Activated T-cell treated with anti-CD3 and anti-CD28 coated beads, Interleukin-2, amount 50 U/mL, for 72 hours (primary cell): ENCODE data around the gene SCD5. TPM values are rescaled to one million over a fixed set of nuclear protein-coding genes. Genes with fewer than 3 reads are reported as not detected.

ENCODE experiments used
- ATAC-seq, 2 donors: fragments of 150-1000 bp; cut with Tn5 transposase; replicated peaks in 1 of 2; 2 replicates each; pipeline ENCODE4 v1.10.0; 2021; ENCODE audit warnings: moderate library complexity in 2 of 2, mild to moderate bottlenecking in 1 of 2
- DNase-seq, 2 donors: peaks; one replicate each; pipeline ENCODE4 v3.0.0; 2021 to 2022; ENCODE audit warnings: mixed read lengths in 1 of 2
- H3K27ac Mint-ChIP-seq: one replicate; pipeline ENCODE4 v1.8.0; 2022; ENCODE audit warnings: mild to moderate bottlenecking, moderate library complexity, mixed read lengths
- H3K27me3 Mint-ChIP-seq: one replicate; pipeline ENCODE4 v1.8.0; 2022; ENCODE audit warnings: low read depth, mixed read lengths
- H3K36me3 Mint-ChIP-seq, 2 donors: one replicate each; pipeline ENCODE4 v1.8.0; 2022; ENCODE audit warnings: mixed read lengths in 2 of 2, mild to moderate bottlenecking in 1 of 2; ENCODE audit not compliant: insufficient read depth in 2 of 2
- H3K4me1 Mint-ChIP-seq: one replicate; pipeline ENCODE4 v1.8.0; 2022; ENCODE audit warnings: low read depth, mixed read lengths
- H3K4me3 Mint-ChIP-seq, 2 donors: one replicate each; pipeline ENCODE4 v1.8.0; 2022; ENCODE audit warnings: mild to moderate bottlenecking in 2 of 2, mixed read lengths in 2 of 2, moderate library complexity in 2 of 2
- H3K9me3 Mint-ChIP-seq, 2 donors: one replicate each; pipeline ENCODE4 v1.8.0; 2022; ENCODE audit warnings: mixed read lengths in 2 of 2
- total RNA-seq, 2 donors: library from RNA; stranded (reverse); gene quantifications; one replicate each; pipeline ENCODE4 v1.2.3, GENCODE V29; 2022

Gene SCD5
- total RNA-seq, 2 donors from 2014 or later: 1.5 to 1.6 TPM

DNA sequence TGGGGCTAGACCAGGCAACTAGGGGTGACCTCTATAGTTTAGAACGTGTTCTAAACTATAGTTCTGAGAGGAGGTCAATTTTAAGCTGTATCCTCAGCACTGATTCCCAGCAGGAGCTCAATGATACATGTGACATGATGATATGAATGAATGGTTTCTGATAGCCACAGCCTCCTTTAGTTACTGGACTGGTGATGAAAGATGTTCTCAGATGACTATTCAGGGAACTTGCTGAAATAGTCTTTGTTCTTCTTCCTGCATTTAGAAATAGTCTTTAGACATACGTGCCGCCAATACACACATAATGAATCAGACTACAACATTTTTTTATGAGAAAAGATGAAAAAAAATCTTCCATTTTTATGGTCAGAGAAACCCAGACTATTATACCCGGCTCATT lies 120.5 kb downstream of the SCD5 start:
- no peaks in the 10 kb centered on the region for H3K9me3 Mint-ChIP-seq

DNA sequence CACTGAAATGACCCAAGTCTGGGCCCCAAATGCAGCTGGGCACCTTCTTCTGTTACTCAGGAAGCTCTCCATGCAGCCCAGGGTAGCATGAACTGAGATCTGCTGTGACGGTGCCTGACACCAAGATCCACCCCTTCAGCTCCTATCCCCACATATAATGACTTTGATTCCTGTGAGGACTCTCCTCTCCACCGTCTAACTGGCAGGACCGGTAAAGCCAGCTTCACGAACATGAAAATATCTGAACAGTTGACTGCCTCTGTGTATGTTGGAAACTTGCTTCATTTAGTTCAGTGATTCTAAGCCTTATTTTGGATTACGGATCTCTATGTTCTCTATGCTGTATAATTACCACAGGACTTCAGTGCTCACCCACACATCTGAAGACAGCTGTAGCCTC lies 121.3 kb downstream of the SCD5 start:
- ATAC-seq (no peak), DNase-seq (no peak)
- no peak overlapping the region for H3K4me3 Mint-ChIP-seq
- no peaks in the 10 kb centered on the region for H3K9me3 Mint-ChIP-seq
- peaks cover 6% of the 10 kb centered on the region for H3K27me3 Mint-ChIP-seq
- H3K4me1 Mint-ChIP-seq: no peaks in the 10 kb centered on the region
- H3K36me3 Mint-ChIP-seq: no peaks in the 10 kb centered on the region
- no peak overlapping the region for H3K27ac Mint-ChIP-seq

More for the DNA sequence above, 120.5 kb downstream of the SCD5 start:
- Mint-ChIP-seq H3K27me3 (peaks cover 6% of the 10 kb centered on the region), H3K4me1 (no peaks in the 10 kb centered on the region), H3K27ac (no peak overlapping the region), H3K36me3 (no peaks in the 10 kb centered on the region), H3K4me3 (no peak overlapping the region)
- no peak for DNase-seq
- no peak for ATAC-seq

DNA sequence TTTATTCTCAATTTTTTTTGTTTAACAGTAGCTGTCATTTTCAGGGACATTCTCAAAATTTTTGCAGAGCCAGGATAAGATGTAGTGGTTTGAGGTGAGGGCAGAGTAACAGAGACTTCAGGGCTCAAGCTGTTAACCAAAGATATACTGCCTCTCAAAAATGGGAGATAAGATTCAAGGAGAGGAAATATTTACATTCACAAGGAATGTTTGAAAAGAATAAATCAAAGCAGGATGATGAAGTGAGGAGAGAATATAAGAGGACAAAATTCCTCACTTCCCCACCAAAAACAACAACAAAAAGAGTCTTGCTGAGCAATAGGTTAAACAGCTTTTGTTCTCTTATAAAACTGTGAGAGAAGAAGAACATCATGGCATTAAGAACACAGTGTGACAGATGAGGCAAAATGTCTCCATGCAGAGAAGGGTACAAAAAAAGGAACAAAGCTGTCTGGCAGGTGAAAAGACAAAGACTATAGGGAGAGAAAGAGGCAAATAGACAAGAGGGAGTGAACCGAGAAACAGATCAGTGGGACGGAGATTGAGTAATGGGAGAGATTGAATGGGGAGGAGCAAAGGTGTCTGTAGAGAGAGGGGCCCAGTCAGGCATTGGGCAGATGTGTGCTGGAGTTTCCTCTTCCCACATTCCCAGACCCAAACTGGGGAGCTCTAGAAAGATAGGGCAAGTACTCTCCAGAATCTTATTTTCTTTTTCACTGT lies 130.7 kb downstream of the SCD5 start:
- Mint-ChIP-seq H3K9me3 (peaks cover 5 to 8% of the 10 kb centered on the region in 2 donors), H3K27ac (no peak overlapping the region), H3K36me3 (peaks cover 5 to 6% of the 10 kb centered on the region in 2 donors), H3K27me3 (peaks cover 15% of the 10 kb centered on the region), H3K4me1 (no peaks in the 10 kb centered on the region), H3K4me3 (no peak overlapping the region)
- DNase-seq: no peak
- no peak for ATAC-seq

DNA sequence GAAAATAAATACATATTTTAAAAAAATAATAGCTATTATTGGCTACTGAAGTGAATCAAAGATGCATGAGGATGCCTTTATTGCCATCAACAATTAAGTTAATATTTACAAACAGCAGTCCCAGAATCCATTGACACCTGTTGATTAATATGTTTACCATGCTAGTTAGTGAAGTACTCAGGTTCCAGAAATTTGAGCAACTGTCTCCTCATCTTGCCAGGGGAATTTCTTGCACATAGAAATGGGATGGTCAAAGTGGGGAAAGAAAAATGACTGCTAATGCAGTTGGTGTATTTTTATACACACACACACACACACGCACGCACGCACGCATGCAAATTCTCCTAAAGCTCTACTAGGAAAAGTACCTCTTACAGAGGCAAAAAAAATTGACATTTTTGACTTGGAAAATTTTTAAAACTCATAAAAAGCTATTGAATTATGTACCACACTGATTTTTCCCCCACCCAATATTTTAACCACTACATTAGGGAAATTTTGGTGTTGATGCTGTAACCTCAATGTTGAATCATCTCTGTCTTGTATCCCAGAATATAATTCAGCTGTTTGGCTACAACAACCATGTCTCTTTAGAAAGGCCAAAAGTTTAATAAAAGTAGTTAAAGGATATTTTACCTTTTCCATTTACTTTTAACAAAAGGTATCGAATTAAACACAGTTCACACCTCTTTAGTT lies 131.5 kb downstream of the SCD5 start:
- no peak overlapping the region for H3K27ac Mint-ChIP-seq
- H3K4me1 Mint-ChIP-seq: no peaks in the 10 kb centered on the region
- H3K36me3 Mint-ChIP-seq: peaks cover 5 to 6% of the 10 kb centered on the region in 2 donors
- peaks cover 15% of the 10 kb centered on the region for H3K27me3 Mint-ChIP-seq
- DNase-seq (no peak), ATAC-seq (no peak)
- H3K4me3 Mint-ChIP-seq: no peak overlapping the region
- peaks cover 5 to 8% of the 10 kb centered on the region in 2 donors for H3K9me3 Mint-ChIP-seq

DNA sequence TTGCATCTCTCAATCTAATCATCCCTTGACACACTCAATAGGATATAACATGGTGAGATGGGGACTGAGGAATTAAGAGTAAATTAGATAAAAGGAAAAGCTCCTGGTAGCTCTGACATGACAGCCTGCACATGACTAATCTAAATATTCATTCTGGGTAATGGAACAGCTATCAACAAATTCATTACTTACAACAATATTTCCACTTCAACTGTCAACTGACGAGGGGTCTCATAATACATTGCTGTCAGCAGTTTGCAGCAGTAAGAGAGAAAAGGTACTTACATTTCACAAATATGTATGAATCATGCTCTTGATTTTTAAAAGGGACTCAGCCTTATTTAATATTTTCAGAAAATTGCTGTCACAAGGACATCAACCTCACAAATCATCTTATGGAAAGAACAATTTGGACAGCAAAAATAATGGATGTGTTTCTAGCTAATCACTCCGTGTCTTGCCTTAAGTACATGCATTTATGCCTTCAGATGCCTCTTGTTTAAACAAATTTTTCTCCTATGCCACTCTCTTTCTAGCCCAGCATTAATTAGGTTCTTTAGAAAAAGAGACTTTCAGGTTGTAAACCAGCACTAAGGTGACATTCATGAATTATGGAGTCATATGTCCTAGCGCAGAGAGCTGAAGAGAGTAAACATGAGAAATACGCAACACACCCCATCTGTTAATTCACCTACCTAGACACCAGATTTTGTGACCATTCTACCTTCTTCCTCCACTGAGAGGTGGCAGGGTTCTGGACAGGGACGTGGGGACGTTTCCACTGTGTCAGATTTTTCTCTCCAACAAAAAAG lies 137.2 kb downstream of the SCD5 start:
- Mint-ChIP-seq H3K4me3 (no peak overlapping the region), H3K36me3 (peaks cover 0 to 1% of the 10 kb centered on the region in 2 donors), H3K9me3 (peaks cover 0 to 2% of the 10 kb centered on the region in 2 donors), H3K4me1 (no peaks in the 10 kb centered on the region), H3K27ac (no peak overlapping the region), H3K27me3 (peaks cover 5% of the 10 kb centered on the region)
- no peak for ATAC-seq
- no peak for DNase-seq

DNA sequence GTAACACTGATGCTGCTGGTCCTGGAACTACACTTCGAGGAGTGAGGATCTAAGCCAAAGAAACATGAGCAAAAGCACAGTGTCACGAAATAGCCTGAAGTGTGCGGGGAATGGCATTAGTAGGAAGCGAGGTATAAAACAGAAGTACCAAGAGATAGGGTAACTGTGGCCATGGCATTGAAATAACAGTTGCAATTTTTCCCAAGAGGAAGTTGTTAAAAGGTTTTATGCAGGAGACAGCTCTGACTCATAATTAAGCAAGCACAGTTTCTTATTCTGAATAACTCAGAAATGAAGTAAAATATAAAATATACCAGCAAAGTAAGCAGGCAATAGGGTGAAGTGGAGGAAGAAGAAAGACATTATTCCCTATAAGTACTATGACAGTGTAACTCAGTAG lies 146.5 kb downstream of the SCD5 start:
- ATAC-seq (no peak), DNase-seq (no peak)
- Mint-ChIP-seq H3K4me3 (no peak overlapping the region), H3K4me1 (no peaks in the 10 kb centered on the region), H3K9me3 (peaks cover 0 to 2% of the 10 kb centered on the region in 2 donors), H3K27me3 (no peaks in the 10 kb centered on the region), H3K27ac (no peak overlapping the region), H3K36me3 (no peaks in the 10 kb centered on the region)

DNA sequence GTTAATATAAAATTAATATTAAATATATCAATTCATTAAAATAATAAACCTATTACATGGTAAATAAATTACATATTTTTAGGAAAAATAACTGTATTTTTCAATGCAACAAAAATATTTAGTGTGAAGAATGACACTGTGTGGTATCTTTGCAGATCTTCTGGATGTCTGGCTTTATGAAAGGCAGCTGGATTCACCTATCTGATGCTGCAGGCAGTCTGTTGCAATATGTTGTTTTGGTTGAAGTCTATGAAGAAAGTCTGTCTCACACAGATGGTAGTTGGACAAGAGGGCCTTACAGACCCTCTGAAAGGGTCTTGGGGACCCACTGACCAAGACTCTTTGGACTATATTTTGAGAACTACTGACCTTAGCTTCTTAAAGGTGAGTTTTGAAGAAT lies 147.7 kb downstream of the SCD5 start:
- H3K36me3 Mint-ChIP-seq: no peaks in the 10 kb centered on the region
- no peak for DNase-seq
- no peak for ATAC-seq
- no peaks in the 10 kb centered on the region for H3K4me1 Mint-ChIP-seq
- no peaks in the 10 kb centered on the region for H3K9me3 Mint-ChIP-seq
- no peaks in the 10 kb centered on the region for H3K27me3 Mint-ChIP-seq
- no peak overlapping the region for H3K27ac Mint-ChIP-seq
- H3K4me3 Mint-ChIP-seq: no peak overlapping the region

DNA sequence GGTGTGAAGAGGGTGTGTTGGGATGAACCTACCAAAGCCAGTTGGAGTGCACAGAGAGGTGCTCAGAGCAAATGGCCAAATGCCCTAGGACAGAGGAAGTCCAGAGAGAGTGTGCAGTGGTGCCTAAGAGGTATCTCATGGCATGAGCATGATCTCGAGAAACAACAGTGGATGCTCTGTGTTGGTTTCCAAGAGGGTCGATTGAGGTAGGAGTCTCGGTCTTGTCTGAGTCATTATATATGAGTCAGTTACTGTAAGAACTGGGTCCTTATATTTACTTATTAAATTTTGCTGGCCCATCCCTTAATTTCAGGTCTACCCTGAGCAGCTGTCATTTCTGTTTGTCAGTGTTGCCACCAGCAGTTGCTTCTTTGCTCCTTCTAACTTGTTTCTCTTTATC lies 150.2 kb downstream of the SCD5 start:
- DNase-seq (no peak), ATAC-seq (no peak)
- H3K27me3 Mint-ChIP-seq: no peaks in the 10 kb centered on the region
- H3K27ac Mint-ChIP-seq: no peak overlapping the region
- no peaks in the 10 kb centered on the region for H3K9me3 Mint-ChIP-seq
- no peaks in the 10 kb centered on the region for H3K36me3 Mint-ChIP-seq
- H3K4me3 Mint-ChIP-seq: no peak overlapping the region
- H3K4me1 Mint-ChIP-seq: no peaks in the 10 kb centered on the region

DNA sequence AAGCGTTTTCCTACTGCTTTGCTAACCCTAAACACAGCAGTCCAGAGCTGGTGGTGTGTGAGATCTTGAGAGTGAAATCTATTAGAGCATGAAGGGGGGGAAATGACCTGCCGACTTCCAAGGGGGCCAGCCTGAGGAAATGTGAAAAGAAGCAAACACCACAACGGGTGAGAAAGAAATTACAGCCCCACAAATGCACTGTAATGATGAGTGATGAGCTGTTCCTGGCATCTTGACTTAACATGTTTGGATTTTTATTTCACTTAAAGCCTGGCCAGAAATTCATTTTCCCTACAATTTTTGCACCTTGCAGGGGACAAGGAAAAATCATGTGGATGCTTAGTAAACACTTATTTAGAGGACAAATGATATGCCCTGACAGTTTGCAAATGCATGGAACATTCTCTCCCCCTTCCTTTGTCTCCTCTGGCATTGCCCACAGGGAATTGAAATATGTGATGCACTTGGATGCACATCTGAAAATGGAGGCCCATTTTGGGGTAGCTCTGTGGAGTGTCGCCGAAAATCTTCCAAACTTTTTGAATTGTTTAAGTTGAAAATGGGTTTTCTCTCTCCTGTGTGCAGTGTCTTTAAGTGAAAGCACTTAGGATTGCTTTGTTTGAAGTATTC lies 152.5 kb downstream of the SCD5 start:
- no peak overlapping the region for H3K27ac Mint-ChIP-seq
- no peaks in the 10 kb centered on the region for H3K36me3 Mint-ChIP-seq
- H3K4me1 Mint-ChIP-seq: no peaks in the 10 kb centered on the region
- no peaks in the 10 kb centered on the region for H3K9me3 Mint-ChIP-seq
- no peak overlapping the region for H3K4me3 Mint-ChIP-seq
- H3K27me3 Mint-ChIP-seq: no peaks in the 10 kb centered on the region
- no peak for DNase-seq
- no peak for ATAC-seq

DNA sequence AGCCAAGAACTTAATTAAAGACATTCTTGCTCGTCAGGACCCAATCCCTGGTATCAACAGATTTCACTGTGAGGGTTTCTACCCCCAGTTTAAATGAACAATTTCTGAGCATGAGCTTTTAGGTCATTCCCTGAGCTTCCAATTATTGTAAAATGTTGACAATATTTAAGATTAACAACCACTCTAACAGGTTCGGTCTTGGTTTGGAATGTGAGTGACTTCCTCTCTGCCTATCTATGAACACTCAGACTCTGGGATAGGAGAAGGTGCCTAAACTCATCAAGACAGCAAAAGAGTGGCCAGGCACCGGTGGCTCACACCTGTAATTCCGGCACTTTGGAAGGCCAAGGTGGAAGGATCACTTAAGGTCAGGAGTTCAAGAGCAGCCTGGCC lies 153.9 kb downstream of the SCD5 start:
- H3K9me3 Mint-ChIP-seq: no peaks in the 10 kb centered on the region
- no peak overlapping the region for H3K4me3 Mint-ChIP-seq
- no peaks in the 10 kb centered on the region for H3K4me1 Mint-ChIP-seq
- no peaks in the 10 kb centered on the region for H3K27me3 Mint-ChIP-seq
- DNase-seq (no peak), ATAC-seq (no peak)
- no peaks in the 10 kb centered on the region for H3K36me3 Mint-ChIP-seq
- H3K27ac Mint-ChIP-seq: no peak overlapping the region

DNA sequence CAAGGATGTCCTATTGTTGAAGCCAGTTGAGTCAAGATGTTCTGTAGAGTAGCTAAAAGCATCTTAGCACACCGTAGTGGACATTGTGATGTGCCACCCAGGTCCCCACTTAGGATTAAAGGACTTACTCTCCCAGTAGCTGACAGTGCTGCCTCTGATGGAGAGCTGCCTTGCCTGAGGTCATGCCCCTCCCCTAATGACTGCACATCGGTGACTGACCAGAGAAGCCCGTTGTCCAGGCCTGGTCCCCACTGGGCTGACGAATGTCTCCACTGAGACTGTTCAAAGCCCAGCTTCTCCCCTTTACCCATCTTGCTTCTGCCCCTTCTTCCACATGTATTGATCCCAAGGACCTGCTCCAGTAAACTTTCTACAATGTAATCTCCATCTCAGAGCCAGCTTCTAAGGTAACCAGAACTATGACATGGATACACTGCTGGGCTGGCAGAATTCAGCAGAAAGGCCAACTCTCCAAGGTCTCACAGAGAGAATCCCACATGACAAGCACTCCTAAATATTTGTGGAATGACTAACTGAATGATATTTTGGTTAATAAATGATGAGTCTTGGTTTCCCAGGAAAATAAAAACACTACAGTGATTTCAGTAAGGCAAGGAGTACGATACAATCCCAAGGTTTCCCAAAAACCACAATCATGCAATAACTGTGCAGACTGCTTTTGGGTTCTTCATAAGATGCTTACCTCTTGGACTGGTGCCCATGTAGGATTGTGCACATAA lies 154.4 kb downstream of the SCD5 start:
- H3K27me3 Mint-ChIP-seq: no peaks in the 10 kb centered on the region
- H3K4me1 Mint-ChIP-seq: no peaks in the 10 kb centered on the region
- DNase-seq (no peak), ATAC-seq (no peak)
- no peaks in the 10 kb centered on the region for H3K36me3 Mint-ChIP-seq
- no peaks in the 10 kb centered on the region for H3K9me3 Mint-ChIP-seq
- no peak overlapping the region for H3K27ac Mint-ChIP-seq
- no peak overlapping the region for H3K4me3 Mint-ChIP-seq

DNA sequence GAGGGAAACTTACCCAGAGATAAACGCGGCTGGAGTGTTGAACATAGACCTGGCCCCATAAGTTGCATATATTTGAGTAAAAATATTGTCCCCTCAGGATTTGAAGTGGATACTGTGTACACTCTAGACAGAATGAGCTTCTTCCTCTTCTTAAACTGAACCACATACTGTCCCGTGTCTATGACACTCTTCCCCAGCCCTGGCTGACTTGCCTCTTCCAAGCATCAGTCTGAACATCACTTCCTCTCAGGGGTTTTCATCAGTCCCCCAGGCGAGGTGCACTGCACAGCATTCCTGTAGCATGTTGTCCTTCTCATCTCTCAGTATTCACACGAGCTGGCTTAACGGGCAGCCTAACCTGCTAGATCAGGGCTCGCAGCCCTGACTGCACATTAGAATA lies 156.3 kb downstream of the SCD5 start:
- no peaks in the 10 kb centered on the region for H3K4me1 Mint-ChIP-seq
- no peak overlapping the region for H3K4me3 Mint-ChIP-seq
- no peaks in the 10 kb centered on the region for H3K9me3 Mint-ChIP-seq
- H3K27ac Mint-ChIP-seq: no peak overlapping the region
- no peaks in the 10 kb centered on the region for H3K27me3 Mint-ChIP-seq
- ATAC-seq: no peak
- no peaks in the 10 kb centered on the region for H3K36me3 Mint-ChIP-seq
- no peak for DNase-seq
